DND-41 (cell line): Measurements from ENCODE around the gene GUCA2B.

ENCODE experiments used
- CTCF ChIP-seq: IDR thresholded peaks from 2 replicates; pipeline ENCODE4 v1.5.1; 2012; ENCODE audit warnings: borderline replicate concordance, low read length, moderate library complexity, mild to moderate bottlenecking; ENCODE audit not compliant: poor library complexity, severe bottlenecking; ENCODE audit errors: extremely low read depth
- EZH2 ChIP-seq: IDR thresholded peaks from 3 replicates; pipeline ENCODE4 v1.6.1; 2012; ENCODE audit warnings: borderline replicate concordance, low read depth, mild to moderate bottlenecking, moderate library complexity, low read length, inconsistent platforms; ENCODE audit not compliant: severe bottlenecking

- TF ChIP-seq CTCF (no peak), EZH2 (no peak)
These were observed 9.0 kb downstream of the GUCA2B start for GRCh38 chr1:42162181-42162580.
